D721Med (cell line): ENCODE measurements around the gene TRAPPC1.

ENCODE experiments used
- DNase-seq: peaks from one replicate; pipeline ENCODE4 v3.0.0; 2011; ENCODE audit warnings: low spot score; ENCODE audit not compliant: insufficient read length
- FAIRE-seq: peaks from 2 replicates; lab custom pipeline; 2011; peaks lifted over from hg19 to GRCh38; lab: Jason Lieb, UNC
- TF ChIP-seq, protein P1 (sequence below): IDR thresholded peaks from 2 replicates; pipeline ENCODE4 v1.5.1; 2012; ENCODE audit warnings: mild to moderate bottlenecking, control low read depth; ENCODE audit not compliant: insufficient read depth; ENCODE audit errors: missing control alignments

TRAPPC1 gene

DNA sequence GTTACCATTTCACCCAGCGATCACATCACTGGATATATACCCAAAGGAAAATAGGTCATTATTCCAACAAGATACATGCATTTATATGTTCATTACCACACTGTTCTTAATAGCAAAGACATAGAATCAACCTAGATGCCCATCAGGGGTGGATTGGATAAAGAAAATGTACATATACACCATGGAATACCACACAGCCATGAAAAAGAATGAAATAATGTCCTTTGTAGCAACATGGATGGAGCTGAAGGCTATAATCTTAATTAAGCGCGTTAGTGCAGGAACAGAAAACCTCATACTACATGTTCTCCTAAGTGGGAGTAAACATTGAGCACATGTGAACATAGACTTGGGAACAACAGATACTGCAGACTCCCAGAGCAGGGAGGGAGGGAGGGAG lies 18.8 kb upstream of the TRAPPC1 start:
- TF ChIP-seq, protein P1, sequence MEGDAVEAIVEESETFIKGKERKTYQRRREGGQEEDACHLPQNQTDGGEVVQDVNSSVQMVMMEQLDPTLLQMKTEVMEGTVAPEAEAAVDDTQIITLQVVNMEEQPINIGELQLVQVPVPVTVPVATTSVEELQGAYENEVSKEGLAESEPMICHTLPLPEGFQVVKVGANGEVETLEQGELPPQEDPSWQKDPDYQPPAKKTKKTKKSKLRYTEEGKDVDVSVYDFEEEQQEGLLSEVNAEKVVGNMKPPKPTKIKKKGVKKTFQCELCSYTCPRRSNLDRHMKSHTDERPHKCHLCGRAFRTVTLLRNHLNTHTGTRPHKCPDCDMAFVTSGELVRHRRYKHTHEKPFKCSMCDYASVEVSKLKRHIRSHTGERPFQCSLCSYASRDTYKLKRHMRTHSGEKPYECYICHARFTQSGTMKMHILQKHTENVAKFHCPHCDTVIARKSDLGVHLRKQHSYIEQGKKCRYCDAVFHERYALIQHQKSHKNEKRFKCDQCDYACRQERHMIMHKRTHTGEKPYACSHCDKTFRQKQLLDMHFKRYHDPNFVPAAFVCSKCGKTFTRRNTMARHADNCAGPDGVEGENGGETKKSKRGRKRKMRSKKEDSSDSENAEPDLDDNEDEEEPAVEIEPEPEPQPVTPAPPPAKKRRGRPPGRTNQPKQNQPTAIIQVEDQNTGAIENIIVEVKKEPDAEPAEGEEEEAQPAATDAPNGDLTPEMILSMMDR, result no peak
- DNase-seq, result no peak
- no peak for FAIRE-seq

DNA sequence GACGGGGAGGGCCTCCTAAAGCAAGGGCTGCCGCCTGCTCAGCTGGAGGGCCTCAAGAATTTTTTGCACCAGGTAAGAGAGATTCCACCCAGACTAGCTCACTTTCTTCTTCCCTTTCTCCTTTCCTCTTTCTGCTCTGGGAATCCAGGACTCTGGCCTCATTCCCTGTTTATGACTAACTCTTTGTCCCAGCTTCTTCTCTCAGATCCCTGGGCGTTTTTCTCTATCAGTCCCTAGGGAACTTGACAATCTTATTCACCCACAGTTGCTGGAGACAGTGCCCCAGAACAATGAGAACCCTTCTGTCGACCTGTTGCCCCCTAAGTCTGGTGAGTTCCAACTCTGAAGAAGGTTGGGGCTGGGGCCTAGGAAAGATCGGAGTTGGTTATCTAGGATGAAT lies 15.9 kb upstream of the TRAPPC1 start:
- no peak for DNase-seq
- FAIRE-seq, result no peak
- TF ChIP-seq, protein P1, result no peak

DNA sequence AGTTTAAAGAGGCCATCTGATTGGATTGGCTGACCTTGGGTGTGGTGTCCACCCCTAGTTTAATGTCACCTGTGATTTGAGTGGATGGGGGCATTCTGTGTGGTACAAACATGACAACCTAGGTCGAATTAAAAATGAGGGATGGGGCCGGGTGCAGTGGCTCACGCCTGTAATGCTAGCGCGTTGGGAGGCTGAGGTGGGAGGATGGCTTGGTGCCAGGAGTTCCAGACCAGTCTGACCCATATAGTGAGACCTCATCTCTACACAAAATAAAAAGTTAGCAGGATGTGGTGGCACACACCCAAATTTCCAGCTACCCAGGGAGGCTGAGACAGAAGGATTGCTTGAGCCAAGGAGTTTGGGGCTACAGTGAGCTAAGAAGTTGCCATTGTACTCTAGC lies 14.7 kb upstream of the TRAPPC1 start:
- no peak for DNase-seq
- FAIRE-seq, result no peak
- TF ChIP-seq, protein P1, result no peak

DNA sequence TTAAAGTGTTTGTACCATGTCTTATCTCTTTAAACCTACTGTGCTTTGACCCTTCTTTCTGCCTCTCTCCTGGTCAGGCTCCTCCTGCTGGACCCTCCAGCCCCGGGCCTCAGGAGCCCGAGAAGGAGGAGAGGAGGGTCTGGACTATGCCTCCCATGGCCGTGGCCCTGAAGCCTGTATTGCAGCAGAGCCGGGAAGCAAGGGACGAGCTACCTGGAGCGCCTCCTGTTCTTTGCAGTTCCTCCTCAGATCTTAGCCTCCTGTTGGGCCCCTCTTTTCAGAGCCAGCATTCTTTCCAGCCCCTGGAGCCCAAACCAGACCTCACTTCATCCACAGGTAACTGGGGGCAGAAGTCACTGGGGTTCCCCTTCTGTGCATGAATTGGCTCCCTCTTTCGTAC lies 13.9 kb upstream of the TRAPPC1 start:
- DNase-seq (no peak), FAIRE-seq (no peak)
- TF ChIP-seq, protein P1, result no peak

DNA sequence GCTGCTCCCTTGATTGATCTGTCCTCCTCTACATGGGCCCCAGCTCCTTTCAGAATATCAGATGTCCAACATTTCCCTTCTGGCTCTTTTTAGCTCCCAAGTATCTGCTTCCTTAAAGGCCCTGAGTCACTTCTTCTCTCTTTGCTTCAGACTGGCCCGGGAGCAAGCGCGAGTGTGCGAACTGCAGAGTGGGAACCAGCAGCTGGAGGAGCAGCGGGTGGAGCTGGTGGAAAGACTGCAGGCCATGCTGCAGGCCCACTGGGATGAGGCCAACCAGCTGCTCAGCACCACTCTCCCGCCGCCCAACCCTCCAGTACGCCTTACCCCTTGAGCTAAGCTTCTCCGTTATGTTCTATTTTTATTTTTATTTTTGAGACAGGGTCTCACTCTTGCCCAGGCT lies 12.6 kb upstream of the TRAPPC1 start:
- TF ChIP-seq, protein P1, result no peak
- DNase-seq (no peak), FAIRE-seq (no peak)

DNA sequence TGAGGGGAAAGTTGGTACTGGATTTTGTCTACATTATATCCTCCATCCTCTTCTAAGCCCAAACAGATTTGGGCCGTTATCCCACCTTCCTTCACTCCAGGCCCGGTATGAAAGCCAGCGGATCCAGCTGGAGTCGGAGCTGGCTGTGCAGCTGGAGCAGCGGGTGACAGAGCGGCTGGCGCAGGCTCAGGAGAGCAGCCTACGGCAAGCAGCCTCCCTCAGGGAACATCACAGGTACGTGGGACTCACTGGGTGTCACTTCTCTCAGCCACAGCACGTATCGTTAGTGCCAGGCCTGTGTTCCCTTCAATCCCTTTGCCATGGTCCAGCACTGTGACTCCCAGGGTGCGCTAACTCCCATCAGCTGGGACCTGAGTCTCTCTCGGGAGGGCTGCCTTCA lies 11.5 kb upstream of the TRAPPC1 start:
- TF ChIP-seq, protein P1, result no peak
- DNase-seq, result no peak
- FAIRE-seq, result no peak

DNA sequence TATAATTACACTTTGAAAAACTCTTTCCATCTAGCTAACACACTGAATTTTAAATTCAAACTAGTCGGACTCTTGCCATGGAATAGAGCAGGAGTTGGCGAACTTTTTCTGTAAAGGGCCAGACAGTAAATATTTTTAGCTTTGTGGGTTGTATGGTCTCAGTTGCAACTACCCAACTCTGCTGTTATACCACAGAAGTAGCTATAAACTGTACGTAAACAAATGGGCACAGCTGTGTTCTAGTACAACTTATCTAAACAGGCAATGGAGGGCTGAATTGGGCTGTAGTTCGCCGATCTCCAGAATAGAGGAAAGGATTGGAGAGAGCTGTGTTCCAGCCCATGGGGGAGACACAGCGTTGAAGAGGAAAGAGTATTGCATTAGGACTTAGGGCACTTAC lies 9.0 kb upstream of the TRAPPC1 start:
- TF ChIP-seq, protein P1, result no peak
- FAIRE-seq, result no peak
- no peak for DNase-seq
